Colonic mucosa (tissue), 4 donors: Measurements from ENCODE around the gene EFNA2. TPM values are rescaled to one million over a fixed set of nuclear protein-coding genes. Genes with fewer than 3 reads are reported as not detected.

ENCODE experiments used
- DNase-seq: peaks from one replicate; pipeline ENCODE4 v3.0.0-alpha.2; 2020
- H3K27ac ChIP-seq: fragments of 200-600 bp; one replicate; pipeline ENCODE4 v1.8.0; 2021
- H3K27me3 ChIP-seq: fragments of 200-600 bp; one replicate; pipeline ENCODE4 v1.8.0; 2021
- H3K36me3 ChIP-seq: fragments of 200-600 bp; one replicate; pipeline ENCODE4 v1.8.0; 2021
- H3K4me1 ChIP-seq: fragments of 200-600 bp; one replicate; pipeline ENCODE4 v1.8.0; 2021; ENCODE audit warnings: mild to moderate bottlenecking
- H3K4me3 ChIP-seq: fragments of 200-600 bp; one replicate; pipeline ENCODE4 v1.8.0; 2021
- H3K9ac ChIP-seq, 2 donors: one replicate each; pipeline ENCODE4 v1.7.0; 2013; ENCODE audit warnings: control low read depth in 2 of 2, low read depth in 2 of 2, low read length in 2 of 2
- H3K9me3 ChIP-seq: fragments of 200-600 bp; one replicate; pipeline ENCODE4 v1.8.0; 2021
- CTCF ChIP-seq: fragments of 200-600 bp; IDR thresholded peaks from one replicate; pipeline ENCODE4 v1.8.0; 2022; ENCODE audit warnings: antibody characterized with exemption, mild to moderate bottlenecking
- intact Hi-C: fragments of 100-400 bp; cut with DNase I; formaldehyde crosslinking; loops from one replicate; pipeline ENCODE4 v1.14.1; 2022
- total RNA-seq, 2 donors: library from RNA; stranded (reverse); fragmentation: NEBNext Ultra II Directional in 1 of 2; extraction: Animal tissue kit (Norgen Biotek cat#: 25700) in 1 of 2; gene quantifications; one replicate each; pipeline ENCODE4 v1.2.1, GENCODE V29; 2021
- donor health status: healthy.
- donor health status: DM: no; HTN: no; CAD: no.
- donor health status: DM: no; HTN: no; CAD: no.

Gene EFNA2
- total RNA-seq, 2 donors from 2014 or later, result 72.8 to 86.1 TPM

- peaks cover 22% of the 10 kb centered on the region for H3K4me1 ChIP-seq
Measured at GRCh38 chr19:1254530-1255185, 31.0 kb upstream of the EFNA2 start.

GRCh38 chr19:1255186-1256161 lies 30.2 kb upstream of the EFNA2 start:
- peaks cover 30% of the 10 kb centered on the region for H3K36me3 ChIP-seq
- TF ChIP-seq CTCF, result no peak
- H3K4me1 ChIP-seq, result peaks cover 30% of the 10 kb centered on the region
- intact Hi-C loops, result no loop called here
- no peak overlapping the region for H3K4me3 ChIP-seq
- no peaks in the 10 kb centered on the region for H3K9me3 ChIP-seq
- DNase-seq, result no peak
- peak overlapping the region; percentile 99 for H3K27ac ChIP-seq
- peak overlapping the region in 1 of 2 donors; percentile 2 for H3K9ac ChIP-seq
- H3K27me3 ChIP-seq, result no peaks in the 10 kb centered on the region

More at GRCh38 chr19:1254530-1255185, 31.0 kb upstream of the EFNA2 start:
- Histone ChIP-seq H3K36me3 (peaks cover 30% of the 10 kb centered on the region), H3K4me3 (peak overlapping the region; percentile 85), H3K9me3 (no peaks in the 10 kb centered on the region), H3K27ac (peak overlapping the region; percentile 99), H3K9ac (peak overlapping the region; percentile 78 to 99), H3K27me3 (no peaks in the 10 kb centered on the region)
- intact Hi-C loops, result no loop called here
- no peak for DNase-seq
- TF ChIP-seq CTCF, result no peak

DNA sequence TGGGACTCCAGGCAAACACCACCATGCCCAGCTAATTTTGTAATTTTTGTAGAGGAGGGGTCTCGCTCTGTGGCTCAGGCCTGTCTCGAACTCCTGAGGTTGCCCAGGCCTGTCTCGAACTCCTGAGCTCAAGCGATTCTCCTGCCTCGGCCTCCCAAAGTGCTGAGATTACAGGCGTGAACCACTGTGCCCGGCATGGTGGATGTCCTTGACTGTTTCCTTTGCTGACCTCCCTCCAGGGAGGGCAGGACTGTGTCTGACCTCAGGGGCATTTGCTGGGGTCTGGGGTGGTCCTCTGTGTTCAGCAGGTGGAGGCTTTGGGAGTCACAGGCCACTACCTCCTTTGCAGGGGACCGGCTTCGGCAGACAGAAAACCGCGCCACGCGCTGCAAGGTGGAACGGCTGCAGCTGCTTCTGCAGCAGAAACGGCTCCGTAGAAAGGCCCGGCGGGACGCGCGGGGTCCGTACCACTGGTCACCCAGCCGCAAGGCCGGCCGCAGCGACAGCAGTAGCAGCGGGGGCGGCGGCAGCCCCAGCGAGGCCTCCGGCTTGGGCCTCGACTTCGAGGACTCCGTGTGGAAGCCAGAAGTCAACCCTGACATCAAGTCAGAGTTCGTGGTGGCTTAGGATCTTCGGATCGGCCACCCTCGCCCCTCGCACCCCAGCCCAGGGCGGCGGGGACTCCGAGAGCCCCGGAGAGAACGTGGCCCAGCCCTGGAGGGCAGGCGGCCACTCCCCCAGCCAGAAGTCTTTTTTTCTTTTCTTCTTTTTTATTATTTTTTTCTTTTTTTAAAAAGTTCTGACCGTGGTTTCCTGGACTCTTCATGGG lies 28.8 kb upstream of the EFNA2 start:
- H3K27ac ChIP-seq, result peak overlapping the region; percentile 1
- H3K36me3 ChIP-seq, result peaks cover 30% of the 10 kb centered on the region
- no peak for DNase-seq
- intact Hi-C loops, result no loop called here
- H3K27me3 ChIP-seq, result no peaks in the 10 kb centered on the region
- no peaks in the 10 kb centered on the region for H3K9me3 ChIP-seq
- no peak overlapping the region for H3K4me3 ChIP-seq
- H3K9ac ChIP-seq, result no peak overlapping the region
- TF ChIP-seq CTCF, result no peak
- peaks cover 31% of the 10 kb centered on the region for H3K4me1 ChIP-seq

DNA sequence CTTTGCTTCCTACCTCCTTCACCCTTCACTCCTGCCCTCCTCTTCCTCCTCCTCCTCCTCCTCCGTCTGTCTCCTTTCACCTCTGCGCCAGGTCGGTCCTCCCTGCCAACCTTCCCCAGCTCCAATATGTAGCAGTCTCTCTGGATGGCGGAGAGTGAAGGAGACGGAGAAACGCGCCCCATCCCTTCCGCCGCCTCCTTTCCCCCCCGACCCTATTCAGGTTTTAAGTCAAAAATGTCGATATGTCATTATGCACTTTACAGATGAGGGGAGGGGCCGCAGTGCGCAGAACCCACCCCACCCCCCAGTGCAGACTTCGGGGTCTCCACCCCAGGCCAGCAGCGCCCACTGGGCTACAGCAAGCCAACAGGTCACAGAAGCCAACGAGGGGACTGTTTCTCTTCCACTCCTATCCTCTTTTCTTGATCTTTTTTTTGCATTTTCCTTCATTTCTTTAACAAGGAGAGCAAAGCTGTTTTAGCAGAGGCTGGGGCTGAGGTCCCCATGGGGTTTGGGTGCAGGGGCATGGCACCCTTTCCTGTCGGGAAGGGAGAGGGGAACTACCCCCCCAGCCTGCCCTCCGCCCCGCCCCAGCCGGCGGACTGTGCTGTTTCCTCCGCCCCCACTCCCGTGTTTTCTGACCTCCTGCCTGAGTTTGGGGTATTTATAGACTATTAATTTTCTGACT lies 28.1 kb upstream of the EFNA2 start:
- H3K27me3 ChIP-seq, result no peaks in the 10 kb centered on the region
- DNase-seq, result no peak
- peak overlapping the region in 1 of 2 donors; percentile 100 for H3K9ac ChIP-seq
- H3K27ac ChIP-seq, result peak overlapping the region; percentile 91
- no peak for TF ChIP-seq CTCF
- H3K9me3 ChIP-seq, result no peaks in the 10 kb centered on the region
- no peak overlapping the region for H3K4me3 ChIP-seq
- peaks cover 30% of the 10 kb centered on the region for H3K36me3 ChIP-seq
- intact Hi-C loops, result no loop called here
- H3K4me1 ChIP-seq, result peaks cover 32% of the 10 kb centered on the region

DNA sequence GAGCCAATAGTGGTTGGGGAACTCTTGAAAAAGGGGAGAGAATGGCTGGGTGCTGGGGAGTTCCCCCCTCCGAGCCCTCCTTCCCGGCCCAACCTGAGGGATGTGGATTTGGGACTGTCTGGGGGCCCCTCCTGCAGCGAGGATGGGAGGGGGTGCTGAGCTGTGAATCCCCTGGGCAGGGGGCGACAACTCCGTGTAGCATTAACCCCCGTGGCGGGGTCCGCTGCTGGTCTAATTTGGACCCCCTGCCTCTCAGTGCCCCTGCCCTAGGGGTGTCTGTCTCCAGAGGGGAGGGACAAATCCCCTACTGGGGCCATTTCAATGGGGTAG lies 27.5 kb upstream of the EFNA2 start:
- no peak for TF ChIP-seq CTCF
- Histone ChIP-seq H3K9ac (peak overlapping the region in 1 of 2 donors; percentile 100), H3K36me3 (peaks cover 30% of the 10 kb centered on the region), H3K4me3 (no peak overlapping the region), H3K9me3 (no peaks in the 10 kb centered on the region), H3K4me1 (peaks cover 37% of the 10 kb centered on the region), H3K27ac (peak overlapping the region; percentile 91), H3K27me3 (no peaks in the 10 kb centered on the region)
- intact Hi-C loops, result no loop called here
- DNase-seq, result no peak
